ENCODE measurements around the gene ANKS1A.

Gene ANKS1A

DNA sequence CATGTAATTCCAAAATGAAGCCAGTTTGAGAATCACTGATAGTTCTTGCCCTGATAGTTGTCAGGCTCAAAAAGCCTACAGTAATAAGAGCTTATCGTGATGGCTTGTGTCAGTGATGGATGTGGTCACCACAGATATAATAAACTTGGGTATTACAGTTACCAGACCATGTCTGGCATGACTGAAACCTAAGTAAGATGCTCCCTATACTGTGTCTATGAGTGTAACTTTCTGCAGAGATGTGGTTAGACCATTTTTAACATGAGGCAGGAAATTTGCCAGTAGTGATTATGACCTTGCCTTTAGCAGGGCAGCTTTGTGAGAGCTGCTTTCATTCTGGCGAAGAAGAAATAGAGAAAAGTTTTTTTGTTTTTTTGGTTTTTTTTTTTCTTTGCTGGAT, 90.2 kb downstream of the ANKS1A start:
- Histone ChIP-seq H3K4me1 (ENCODE audit: control insufficient read depth, insufficient read depth, low read length) (no peaks in the 10 kb centered on the region), H3K36me3 (ENCODE audit: control insufficient read depth in 2 of 2, insufficient read depth in 1 of 2, low read length in 2 of 2) (peaks cover 0 to 25% of the 10 kb centered on the region in 2 experiments), H3K4me3 (ENCODE audit: low read depth, low read length) (no peak overlapping the region), H3K9me3 (ENCODE audit: control insufficient read depth, insufficient read depth, low read depth, low read length) (no peaks in the 10 kb centered on the region), H3K27ac (ENCODE audit: extremely low read depth, low read depth, low read length) (no peak overlapping the region)
- TF ChIP-seq ZNF48 (tag by site-specific recombination; IDR thresholded peaks at IDR 0.05) (no peak), ZNF302 (tag by site-specific recombination; IDR thresholded peaks at IDR 0.05; ENCODE audit: low read depth) (no peak), GLIS2 (tag by site-specific recombination; IDR thresholded peaks at IDR 0.05) (no peak), ZBTB17 (tag by site-specific recombination; IDR thresholded peaks at IDR 0.05) (no peak)
- TF ChIP-seq, protein P1, sequence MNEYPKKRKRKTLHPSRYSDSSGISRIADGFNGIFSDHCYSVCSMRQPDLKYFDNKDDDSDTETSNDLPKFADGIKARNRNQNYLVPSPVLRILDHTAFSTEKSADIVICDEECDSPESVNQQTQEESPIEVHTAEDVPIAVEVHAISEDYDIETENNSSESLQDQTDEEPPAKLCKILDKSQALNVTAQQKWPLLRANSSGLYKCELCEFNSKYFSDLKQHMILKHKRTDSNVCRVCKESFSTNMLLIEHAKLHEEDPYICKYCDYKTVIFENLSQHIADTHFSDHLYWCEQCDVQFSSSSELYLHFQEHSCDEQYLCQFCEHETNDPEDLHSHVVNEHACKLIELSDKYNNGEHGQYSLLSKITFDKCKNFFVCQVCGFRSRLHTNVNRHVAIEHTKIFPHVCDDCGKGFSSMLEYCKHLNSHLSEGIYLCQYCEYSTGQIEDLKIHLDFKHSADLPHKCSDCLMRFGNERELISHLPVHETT (tag by site-specific recombination; IDR thresholded peaks at IDR 0.05), result no peak
- POLR2A ChIA-PET, result no interaction called here
- CTCF ChIA-PET, result interaction anchor here (1.2 to 2.6 kb wide), 4 partner anchors 29 to 262 kb away, joined by 3 to 10 read pairs (median 5); no protein-coding TSS in a partner anchor

DNA sequence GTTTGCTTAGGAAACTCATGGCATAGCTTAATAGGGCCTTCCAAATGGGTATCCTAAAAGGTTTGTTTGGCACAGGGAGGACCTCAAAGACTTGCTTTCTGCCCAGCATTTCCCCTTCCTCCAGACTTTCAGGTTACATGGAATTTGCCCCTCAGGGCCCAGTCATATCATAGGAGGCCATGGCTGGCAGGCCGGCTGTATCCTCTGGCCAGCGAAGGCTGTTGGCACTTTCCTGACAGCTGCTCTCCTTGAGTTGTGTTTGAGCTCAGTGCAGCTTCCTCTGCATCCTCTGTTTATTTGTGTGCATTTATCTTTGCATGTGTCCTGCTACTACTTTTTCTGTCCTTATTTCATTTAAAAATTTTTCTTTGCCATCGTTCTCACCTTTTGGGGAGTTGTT, 90.9 kb downstream of the ANKS1A start:
- ChIA-PET POLR2A (no interaction called here), CTCF (interaction anchor here (0.7 to 2.6 kb wide), 6 partner anchors 10 to 261 kb away, joined by 3 to 10 read pairs (median 4); no protein-coding TSS in a partner anchor)
- H3K9me3 ChIP-seq (ENCODE audit: control insufficient read depth, insufficient read depth, low read depth, low read length), result no peaks in the 10 kb centered on the region
- H3K36me3 ChIP-seq (ENCODE audit: control insufficient read depth in 2 of 2, insufficient read depth in 1 of 2, low read length in 2 of 2), result peaks cover 0 to 33% of the 10 kb centered on the region in 2 experiments
- H3K4me1 ChIP-seq (ENCODE audit: control insufficient read depth, insufficient read depth, low read length), result no peaks in the 10 kb centered on the region
- TF ChIP-seq ZNF664 (tag by site-specific recombination; IDR thresholded peaks at IDR 0.05) (no peak), ZNF221 (tag by site-specific recombination; IDR thresholded peaks at IDR 0.05; ENCODE audit: borderline replicate concordance) (no peak), ZNF76 (tag by site-specific recombination; IDR thresholded peaks at IDR 0.05; ENCODE audit: borderline replicate concordance, low read depth) (no peak), KLF1 (tag by site-specific recombination; IDR thresholded peaks at IDR 0.05) (no peak)
- no peak overlapping the region for H3K4me3 ChIP-seq (ENCODE audit: low read depth, low read length)
- H3K27ac ChIP-seq (ENCODE audit: extremely low read depth, low read depth, low read length), result no peak overlapping the region

- Histone ChIP-seq H3K27ac (ENCODE audit: extremely low read depth, low read depth, low read length) (no peak overlapping the region), H3K36me3 (ENCODE audit: control insufficient read depth in 2 of 2, insufficient read depth in 1 of 2, low read length in 2 of 2) (peaks cover 0 to 46% of the 10 kb centered on the region in 2 experiments), H3K4me3 (ENCODE audit: low read depth, low read length) (no peak overlapping the region), H3K9me3 (ENCODE audit: control insufficient read depth, insufficient read depth, low read depth, low read length) (no peaks in the 10 kb centered on the region), H3K4me1 (ENCODE audit: control insufficient read depth, insufficient read depth, low read length) (no peaks in the 10 kb centered on the region)
- POLR2A ChIA-PET, result no interaction called here
- TF ChIP-seq ZXDB (tag by site-specific recombination; IDR thresholded peaks at IDR 0.05) (no peak), ZNF24 (tag by site-specific recombination; IDR thresholded peaks at IDR 0.05) (no peak), ZNF423 (tag by site-specific recombination; IDR thresholded peaks at IDR 0.05) (no peak), ZBTB11 (tag by site-specific recombination; conservative IDR thresholded peaks at IDR 0.05; ENCODE audit: low read depth) (no peak), YY1 (tag by site-specific recombination; IDR thresholded peaks at IDR 0.05) (no peak), TCF7L2 (IDR thresholded peaks at IDR 0.05; ENCODE audit: borderline replicate concordance, low read depth, low read length) (no peak), RBAK (tag by site-specific recombination; IDR thresholded peaks at IDR 0.05) (no peak), TSHZ1 (tag by site-specific recombination; IDR thresholded peaks at IDR 0.05; ENCODE audit: borderline replicate concordance) (no peak), ZNF830 (tag by site-specific recombination; IDR thresholded peaks at IDR 0.05; ENCODE audit: low read depth) (no peak), ZNF133 (tag by site-specific recombination; IDR thresholded peaks at IDR 0.05) (no peak), PBX3 (CRISPR knock-in tag; IDR thresholded peaks at IDR 0.05) (no peak)
- CTCF ChIA-PET, result interaction anchor here (0.7 to 1.6 kb wide), 5 partner anchors 9 to 1949 kb away, joined by 3 to 5 read pairs (median 3); no protein-coding TSS in a partner anchor
Observed at GRCh38 chr6:34981366-34981765, 92.3 kb downstream of the ANKS1A start.

All from HEK293 (cell line).